Liver (tissue), 9 donors: ENCODE data around the gene ADGRG3. TPM values are rescaled to one million over a fixed set of nuclear protein-coding genes. Genes with fewer than 3 reads are reported as not detected.

ENCODE experiments used
- DNase-seq: peaks from one replicate; pipeline ENCODE4 v3.0.0-alpha.2; 2017; ENCODE audit warnings: low spot score
- H3K27ac ChIP-seq, 2 donors: one replicate each; pipeline ENCODE4 v1.7.0; 2013; ENCODE audit warnings: inconsistent platforms in 2 of 2, low read length in 2 of 2, control low read depth in 1 of 2, low read depth in 1 of 2, mild to moderate bottlenecking in 1 of 2
- H3K27me3 ChIP-seq, 4 donors: one replicate each; pipeline versions ENCODE4 v1.6.1 to v1.7.0; 2013; ENCODE audit warnings: low read length in 3 of 4, inconsistent platforms in 1 of 4, mild to moderate bottlenecking in 1 of 4, moderate library complexity in 1 of 4; ENCODE audit not compliant: control insufficient read depth in 4 of 4, insufficient read depth in 4 of 4
- H3K36me3 ChIP-seq, 4 donors: one replicate each; pipeline versions ENCODE4 v1.6.1 to v1.7.0; 2013; ENCODE audit warnings: low read length in 3 of 4, mild to moderate bottlenecking in 3 of 4, low read depth in 1 of 4, moderate library complexity in 1 of 4; ENCODE audit not compliant: control insufficient read depth in 4 of 4, insufficient read depth in 3 of 4
- H3K4me1 ChIP-seq, 4 donors: one replicate each; pipeline versions ENCODE4 v1.6.1 to v1.7.0; 2013; ENCODE audit warnings: low read length in 3 of 4, mild to moderate bottlenecking in 3 of 4, moderate library complexity in 1 of 4; ENCODE audit not compliant: control insufficient read depth in 4 of 4, insufficient read depth in 4 of 4
- H3K4me3 ChIP-seq, 3 donors: one replicate each; pipeline versions ENCODE4 v1.6.1 to v1.7.0; 2013; ENCODE audit warnings: low read length in 3 of 3, control low read depth in 1 of 3, low read depth in 1 of 3, mild to moderate bottlenecking in 1 of 3
- H3K9ac ChIP-seq, 2 donors: one replicate each; pipeline ENCODE4 v1.7.0; 2013; ENCODE audit warnings: low read length in 2 of 2, mild to moderate bottlenecking in 2 of 2, moderate library complexity in 2 of 2, control low read depth in 1 of 2, low read depth in 1 of 2
- H3K9me3 ChIP-seq, 4 donors: one replicate each; pipeline versions ENCODE4 v1.6.1 to v1.7.0; 2013; ENCODE audit warnings: low read length in 3 of 4; ENCODE audit not compliant: control insufficient read depth in 4 of 4
- CTCF ChIP-seq: fragments of 150-350 bp; IDR thresholded peaks from 2 replicates; pipeline ENCODE4 v1.5.1; 2017; ENCODE audit warnings: improper control_type of control experiment, low read depth, low read length; ENCODE audit not compliant: missing input control
- FOXA1 ChIP-seq: IDR thresholded peaks from 2 replicates; pipeline ENCODE4 v1.6.1; 2016; ENCODE audit warnings: antibody characterized with exemption
- FOXA2 ChIP-seq: IDR thresholded peaks from 2 replicates; pipeline ENCODE4 v1.6.1; 2016; ENCODE audit warnings: antibody characterized with exemption
- HNF4A ChIP-seq, 2 donors: conservative IDR thresholded peaks; 2 replicates each; pipeline ENCODE4 v1.6.1; 2016; ENCODE audit warnings: antibody characterized with exemption in 2 of 2, mild to moderate bottlenecking in 2 of 2
- HNF4G ChIP-seq: IDR thresholded peaks from 2 replicates; pipeline ENCODE4 v1.6.1; 2016; ENCODE audit warnings: antibody characterized with exemption
- JUND ChIP-seq, 2 donors: IDR thresholded peaks; 2 replicates each; pipeline ENCODE4 v1.6.1; 2016; ENCODE audit warnings: antibody characterized with exemption in 2 of 2
- MAX ChIP-seq: IDR thresholded peaks from 2 replicates; pipeline ENCODE4 v1.6.1; 2016; ENCODE audit warnings: antibody characterized with exemption
- NR2F2 ChIP-seq: IDR thresholded peaks from 2 replicates; pipeline ENCODE4 v1.6.1; 2016; ENCODE audit warnings: antibody characterized with exemption
- RAD21 ChIP-seq, 2 donors: IDR thresholded peaks; 2 replicates each; pipeline ENCODE4 v1.6.1; 2016; ENCODE audit warnings: antibody characterized with exemption in 2 of 2, mild to moderate bottlenecking in 2 of 2
- SP1 ChIP-seq: IDR thresholded peaks from 2 replicates; pipeline ENCODE4 v1.6.1; 2018; ENCODE audit warnings: antibody characterized with exemption, mild to moderate bottlenecking
- TAF1 ChIP-seq: conservative IDR thresholded peaks from 2 replicates; pipeline ENCODE4 v1.6.1; 2016; ENCODE audit warnings: antibody characterized with exemption, mild to moderate bottlenecking
- YY1 ChIP-seq: IDR thresholded peaks from 2 replicates; pipeline ENCODE4 v1.6.1; 2016; ENCODE audit warnings: antibody characterized with exemption, mild to moderate bottlenecking
- WGBS: extraction: QIAGEN DNeasy Blood & Tissue Kit; methylation state at CpG from one replicate; pipeline ENCODE4 v1.1.7; 2013; 5-methylcytosine and 5-hydroxymethylcytosine counted together
- polyA plus RNA-seq, 2 donors: library from polyadenylated mRNA; stranded (reverse) in 1 of 2; unstranded in 1 of 2; fragments of 200-250 nt in 1 of 2; fragments of >200 nt in 1 of 2; fragmentation: Nextera tagmentation in 1 of 2; extraction: Ambion mirVana in 1 of 2; gene quantifications; one replicate each; pipeline versions ENCODE4 v1.2.1 to v1.2.3, GENCODE V29; 2013 to 2015
- total RNA-seq, 2 donors: library from RNA; depleted of rRNA; stranded (reverse); fragments of >200 nt; gene quantifications; one replicate each; pipeline ENCODE4 v1.2.3, GENCODE V29; 2014
- donor health status: healthy.
- donor health status: healthy.
- donor health status: healthy.
- donor health status: healthy.
- donor health status: healthy.

Gene ADGRG3
- total and polyA plus RNA-seq, 4 donors = 0.52 to 3.2 (median 1.0) TPM

DNA sequence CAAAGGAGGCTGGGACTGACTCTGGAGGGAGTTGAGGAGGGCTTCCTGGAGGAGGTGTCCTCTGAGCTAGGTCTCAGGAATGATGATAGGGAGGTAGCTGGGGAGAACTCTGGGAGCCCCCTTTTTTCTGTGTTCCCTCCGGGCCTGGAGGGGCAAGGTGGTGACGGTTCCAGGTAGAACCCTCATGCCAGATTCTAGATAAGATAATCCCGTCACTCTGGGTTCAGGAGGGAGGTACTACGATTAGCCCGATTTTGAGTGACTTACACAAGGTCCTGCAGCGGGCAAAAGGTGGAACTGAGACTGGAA lies 18.7 kb upstream of the ADGRG3 start:
- Histone ChIP-seq H3K27ac (no peak overlapping the region), H3K36me3 (no peaks in the 10 kb centered on the region), H3K9me3 (no peaks in the 10 kb centered on the region), H3K4me3 (no peak overlapping the region), H3K9ac (no peak overlapping the region), H3K27me3 (no peaks in the 10 kb centered on the region), H3K4me1 (no peaks in the 10 kb centered on the region)
- TF ChIP-seq RAD21 (IDR thresholded peaks at IDR 0.05) (no peak), NR2F2 (no peak), JUND (IDR thresholded peaks at IDR 0.05) (no peak), HNF4G (no peak), CTCF (no peak)
- no peak for DNase-seq
- whole genome bisulfite sequencing = 74% methylated on average over 6 of the region's 6 CpGs

DNA sequence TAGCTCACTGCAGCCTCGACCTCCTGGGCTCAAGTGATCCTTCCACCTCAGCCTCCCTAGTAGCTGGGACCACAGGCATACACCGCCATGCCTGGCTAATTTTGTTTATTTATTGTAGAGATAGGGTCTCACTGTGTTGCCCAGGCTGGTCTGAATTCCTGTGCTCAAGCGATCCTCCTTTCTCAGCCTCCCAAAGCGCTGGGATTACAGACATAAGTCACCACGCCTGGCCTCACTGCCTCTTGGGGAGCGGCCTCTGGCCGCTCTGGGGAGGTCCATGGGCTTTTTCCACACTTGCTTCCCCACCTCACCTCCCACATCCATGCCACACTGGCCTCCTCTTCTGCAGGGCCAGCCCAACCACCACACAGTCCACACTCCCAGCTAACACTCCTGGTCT lies 18.3 kb upstream of the ADGRG3 start:
- H3K27me3 ChIP-seq = no peaks in the 10 kb centered on the region
- no peaks in the 10 kb centered on the region for H3K9me3 ChIP-seq
- WGBS = 92% methylated on average over 7 of the region's 7 CpGs
- H3K27ac ChIP-seq = no peak overlapping the region
- no peaks in the 10 kb centered on the region for H3K36me3 ChIP-seq
- no peaks in the 10 kb centered on the region for H3K4me1 ChIP-seq
- no peak for DNase-seq
- H3K4me3 ChIP-seq = no peak overlapping the region
- no peak overlapping the region for H3K9ac ChIP-seq
- TF ChIP-seq TAF1 (no peak), FOXA1 (no peak)

- Histone ChIP-seq H3K9ac (no peak overlapping the region), H3K27me3 (no peaks in the 10 kb centered on the region), H3K4me3 (no peak overlapping the region), H3K36me3 (no peaks in the 10 kb centered on the region), H3K27ac (no peak overlapping the region), H3K9me3 (no peaks in the 10 kb centered on the region), H3K4me1 (no peaks in the 10 kb centered on the region)
- WGBS = 90% methylated on average over 10 of the region's 10 CpGs
- DNase-seq = no peak
- no peak for TF ChIP-seq YY1
- no peak for TF ChIP-seq MAX
- no peak for TF ChIP-seq JUND (IDR thresholded peaks at IDR 0.05)
- no peak for TF ChIP-seq FOXA1
- TF ChIP-seq HNF4A (conservative IDR thresholded peaks at IDR 0.05) = no peak
- no peak for TF ChIP-seq SP1
- no peak for TF ChIP-seq HNF4G
- no peak for TF ChIP-seq FOXA2
Observed at GRCh38 chr16:57651344-57652333, 16.5 kb upstream of the ADGRG3 start.
